ENCODE data around the gene MED1.
"Not testable (repeated sequence)": the region's sequence is repeated elsewhere in the genome, so short reads cannot be mapped to it uniquely, and the experiment has no call there.

MED1 gene

GRCh38 chr17:39483506-39483905, 32.4 kb upstream of the MED1 start:
- DNase-seq (ENCODE audit: low spot score) = no peak
- no peak for TF ChIP-seq CTCF (IDR thresholded peaks at IDR 0.05; ENCODE audit: borderline replicate concordance, control extremely low read depth, extremely low read depth, insufficient read depth, missing control alignments)
- in situ Hi-C loops (cut with MboI; ENCODE audit: low sequenced_read_pairs, unreplicated experiment) = no loop called here

- in situ Hi-C loops (cut with MboI; ENCODE audit: low sequenced_read_pairs, unreplicated experiment); DNase-seq (ENCODE audit: low spot score): not testable (repeated sequence)
Measured at GRCh38 chr17:39479631-39480030, 28.6 kb upstream of the MED1 start.

GRCh38 chr17:39473310-39473709, 22.2 kb upstream of the MED1 start:
- no peak for DNase-seq (ENCODE audit: low spot score)
- no peak for TF ChIP-seq CTCF (IDR thresholded peaks at IDR 0.05; ENCODE audit: borderline replicate concordance, control extremely low read depth, extremely low read depth, insufficient read depth, missing control alignments)
- in situ Hi-C loops (cut with MboI; ENCODE audit: low sequenced_read_pairs, unreplicated experiment) = no loop called here

- DNase-seq (ENCODE audit: low spot score); in situ Hi-C loops (cut with MboI; ENCODE audit: low sequenced_read_pairs, unreplicated experiment): not testable (repeated sequence)
Measured at GRCh38 chr17:39468610-39469009, 17.5 kb upstream of the MED1 start.

- DNase-seq (ENCODE audit: low spot score); in situ Hi-C loops (cut with MboI; ENCODE audit: low sequenced_read_pairs, unreplicated experiment): not testable (repeated sequence)
Measured at GRCh38 chr17:39464639-39465181, 13.6 kb upstream of the MED1 start.

- in situ Hi-C loops (cut with MboI; ENCODE audit: low sequenced_read_pairs, unreplicated experiment) = no loop called here
- DNase-seq (ENCODE audit: low spot score) = no peak
- no peak for TF ChIP-seq CTCF (IDR thresholded peaks at IDR 0.05; ENCODE audit: borderline replicate concordance, control extremely low read depth, extremely low read depth, insufficient read depth, missing control alignments)
Measured at GRCh38 chr17:39462631-39463375, 11.7 kb upstream of the MED1 start.

- TF ChIP-seq CTCF (IDR thresholded peaks at IDR 0.05; ENCODE audit: borderline replicate concordance, control extremely low read depth, extremely low read depth, insufficient read depth, missing control alignments) = no peak
- DNase-seq (ENCODE audit: low spot score) = no peak
- in situ Hi-C loops (cut with MboI; ENCODE audit: low sequenced_read_pairs, unreplicated experiment) = no loop called here
Measured at GRCh38 chr17:39461926-39462569, 11.0 kb upstream of the MED1 start.

- in situ Hi-C loops (cut with MboI; ENCODE audit: low sequenced_read_pairs, unreplicated experiment) = no loop called here
- DNase-seq (ENCODE audit: low spot score) = peak; percentile 99
- TF ChIP-seq CTCF (IDR thresholded peaks at IDR 0.05; ENCODE audit: borderline replicate concordance, control extremely low read depth, extremely low read depth, insufficient read depth, missing control alignments) = no peak
Measured at GRCh38 chr17:39461113-39461925, 10.3 kb upstream of the MED1 start, which contains the start of gene CDK12. CDK12 (plus strand) TSS chr17:39461486; CDS start chr17:39462072, 586 bp downstream.

Data from GM13976 (cell line).